H1 (cell line): ENCODE measurements around the gene COL4A2. TPM values are rescaled to one million over a fixed set of nuclear protein-coding genes. Genes with fewer than 3 reads are reported as not detected.

Experiments
- CTCF ChIA-PET: fragments of 300-600 bp; sonication (Branson Sonifier 250); formaldehyde crosslinking; loops from one replicate; lab custom pipeline; 2021; ENCODE audit not compliant: partially characterized antibody; lab: Charles Lee
- POLR2A ChIA-PET: fragments of 300-600 bp; sonication (Branson Sonifier 250); formaldehyde crosslinking; loops from one replicate; lab custom pipeline; 2021; ENCODE audit warnings: inconsistent platforms; ENCODE audit not compliant: partially characterized antibody; lab: Charles Lee
- DNase-seq, 2 experiments: peaks; one replicate each; pipeline versions ENCODE4 v3.0.0 to v3.0.0-alpha.2; 2010 to 2022; ENCODE audit warnings: low spot score in 2 of 2, low read depth in 1 of 2, mixed read lengths in 1 of 2
- FAIRE-seq: peaks from 2 replicates; lab custom pipeline; 2011; peaks lifted over from hg19 to GRCh38; lab: Jason Lieb, UNC
- H2AFZ ChIP-seq: 2 replicates; pipeline ENCODE4 v1.8.1; 2012; ENCODE audit warnings: low read length, inconsistent platforms
- H2AK5ac ChIP-seq: 2 replicates; pipeline ENCODE4 v1.6.1; 2013; ENCODE audit warnings: low read depth, low read length
- H2BK120ac ChIP-seq: replicated peaks from 2 replicates; pipeline ENCODE3; 2013; ENCODE audit warnings: low read depth, low read length, inconsistent platforms
- H2BK12ac ChIP-seq: 2 replicates; pipeline ENCODE4 v1.6.1; 2013; ENCODE audit warnings: low read depth, low read length
- H2BK15ac ChIP-seq: 2 replicates; pipeline ENCODE4 v1.6.1; 2013; ENCODE audit warnings: low read length
- H2BK20ac ChIP-seq: 2 replicates; pipeline ENCODE4 v1.6.1; 2013; ENCODE audit warnings: low read length
- H2BK5ac ChIP-seq: 2 replicates; pipeline ENCODE4 v1.6.1; 2013; ENCODE audit warnings: low read depth, low read length
- H3K14ac ChIP-seq: 2 replicates; pipeline ENCODE4 v1.6.1; 2013; ENCODE audit warnings: inconsistent platforms; ENCODE audit not compliant: insufficient read length
- H3K18ac ChIP-seq: 2 replicates; pipeline ENCODE4 v1.6.1; 2013; ENCODE audit warnings: low read length; ENCODE audit errors: extremely low read depth
- H3K23ac ChIP-seq: 2 replicates; pipeline ENCODE4 v1.6.1; 2013; ENCODE audit warnings: inconsistent platforms; ENCODE audit not compliant: insufficient read length
- H3K23me2 ChIP-seq: 2 replicates; pipeline ENCODE4 v1.6.1; 2013; ENCODE audit warnings: low read depth, low read length
- H3K27ac ChIP-seq: 2 replicates; pipeline ENCODE4 v1.6.1; 2011; ENCODE audit warnings: low read depth, low read length, inconsistent platforms
- H3K27me3 ChIP-seq, 4 experiments: replicated peaks in 1 of 4; 1 replicate in 1 of 4; 2 replicates in 3 of 4; pipeline versions ENCODE4 v1.6.1 to v1.8.1; 2011 to 2013; ENCODE audit warnings: low read length in 3 of 4, mild to moderate bottlenecking in 3 of 4, inconsistent platforms in 2 of 4, mixed read lengths in 2 of 4, moderate library complexity in 1 of 4; ENCODE audit not compliant: control insufficient read depth in 3 of 4, insufficient read depth in 3 of 4; ENCODE audit errors: extremely low read depth in 1 of 4
- H3K36me3 ChIP-seq, 4 experiments: 2 replicates each; pipeline versions ENCODE4 v1.6.1 to v1.8.1; 2011 to 2013; ENCODE audit warnings: mild to moderate bottlenecking in 4 of 4, low read length in 3 of 4, moderate library complexity in 2 of 4, control low read depth in 1 of 4, inconsistent platforms in 1 of 4; ENCODE audit not compliant: insufficient read depth in 4 of 4, control insufficient read depth in 2 of 4
- H3K4ac ChIP-seq: replicated peaks from 2 replicates; pipeline ENCODE3; 2013; ENCODE audit warnings: low read length, low read depth, mixed read lengths, inconsistent platforms; ENCODE audit not compliant: insufficient read length
- H3K4me1 ChIP-seq, 4 experiments: replicated peaks in 1 of 4; 1 replicate in 1 of 4; 2 replicates in 3 of 4; pipeline versions ENCODE4 v1.6.1 to v1.8.1; 2011 to 2013; ENCODE audit warnings: low read length in 3 of 4, inconsistent platforms in 2 of 4, mixed read lengths in 1 of 4; ENCODE audit not compliant: insufficient read depth in 4 of 4, control insufficient read depth in 3 of 4
- H3K4me2 ChIP-seq, 2 experiments: 2 replicates each; pipeline versions ENCODE4 v1.6.1 to v1.8.1; 2011 to 2013; ENCODE audit warnings: low read depth in 2 of 2, low read length in 2 of 2, control low read depth in 1 of 2, inconsistent platforms in 1 of 2, mild to moderate bottlenecking in 1 of 2; ENCODE audit not compliant: insufficient read depth in 1 of 2
- H3K4me3 ChIP-seq, 4 experiments: fragments of 200-600, 300-600 bp in 1 of 4; sonication (generic), shearing (Covaris generic), sonication (Bioruptor Twin) in 1 of 4; 2 replicates each; pipeline versions ENCODE4 v1.5.1 to v1.8.1; 2011 to 2016; ENCODE audit warnings: low read length in 4 of 4, low read depth in 3 of 4, control low read depth in 2 of 4, inconsistent platforms in 2 of 4, mild to moderate bottlenecking in 2 of 4, mixed read lengths in 1 of 4, moderate library complexity in 1 of 4; ENCODE audit not compliant: insufficient read depth in 2 of 4; ENCODE audit errors: extremely low read depth in 1 of 4
- H3K56ac ChIP-seq: replicated peaks from 2 replicates; pipeline ENCODE3; 2013; ENCODE audit warnings: low read depth, mild to moderate bottlenecking, mixed read lengths, low read length, inconsistent platforms; ENCODE audit not compliant: insufficient read length
- H3K79me1 ChIP-seq: 2 replicates; pipeline ENCODE4 v1.6.1; 2013; ENCODE audit warnings: low read depth, low read length, control low read depth
- H3K79me2 ChIP-seq, 2 experiments: 2 replicates each; pipeline versions ENCODE4 v1.6.1 to v1.8.1; 2012 to 2013; ENCODE audit warnings: low read length in 2 of 2, mild to moderate bottlenecking in 2 of 2, inconsistent platforms in 1 of 2; ENCODE audit not compliant: insufficient read depth in 2 of 2, control insufficient read depth in 1 of 2
- H3K9ac ChIP-seq, 4 experiments: replicated peaks in 1 of 4; 1 replicate in 1 of 4; 2 replicates in 3 of 4; pipeline versions ENCODE4 v1.6.1 to v1.8.1; 2011 to 2013; ENCODE audit warnings: low read depth in 3 of 4, low read length in 3 of 4, control low read depth in 2 of 4, mild to moderate bottlenecking in 2 of 4, moderate library complexity in 2 of 4, inconsistent platforms in 1 of 4; ENCODE audit errors: extremely low read depth in 1 of 4
- H3K9me3 ChIP-seq, 2 experiments: 2 replicates each; pipeline versions ENCODE4 v1.6.1 to v1.8.1; 2012 to 2013; ENCODE audit warnings: mild to moderate bottlenecking in 2 of 2, moderate library complexity in 2 of 2, control low read depth in 1 of 2, inconsistent platforms in 1 of 2, low read depth in 1 of 2, low read length in 1 of 2, mixed read lengths in 1 of 2; ENCODE audit not compliant: insufficient read depth in 2 of 2
- H4K20me1 ChIP-seq, 2 experiments: replicated peaks in 1 of 2; 2 replicates each; pipeline versions ENCODE3 to v1.8.1; 2011 to 2013; ENCODE audit warnings: inconsistent platforms in 2 of 2, low read length in 2 of 2, mild to moderate bottlenecking in 1 of 2; ENCODE audit not compliant: insufficient read depth in 2 of 2, control insufficient read depth in 1 of 2
- H4K5ac ChIP-seq: 2 replicates; pipeline ENCODE4 v1.6.1; 2013; ENCODE audit warnings: low read length, low read depth, mixed read lengths, inconsistent platforms; ENCODE audit not compliant: insufficient read length
- H4K8ac ChIP-seq: 2 replicates; pipeline ENCODE4 v1.8.0; 2013; ENCODE audit warnings: mild to moderate bottlenecking, moderate library complexity, low read length, inconsistent platforms; ENCODE audit not compliant: insufficient read depth; ENCODE audit errors: extremely low read depth
- H4K91ac ChIP-seq: replicated peaks from 2 replicates; pipeline ENCODE3; 2013; ENCODE audit warnings: low read length, mixed read lengths, inconsistent platforms; ENCODE audit not compliant: insufficient read length
- CHD1 ChIP-seq: IDR thresholded peaks from 2 replicates; pipeline ENCODE4 v1.6.1; 2012; ENCODE audit warnings: low read depth, low read length, improper control_type of control experiment
- RBBP5 ChIP-seq: IDR thresholded peaks from 2 replicates; pipeline ENCODE4 v1.7.1; 2012; ENCODE audit warnings: low read depth, mild to moderate bottlenecking, inconsistent platforms, low read length, moderate library complexity, borderline replicate concordance
- SIRT6 ChIP-seq: IDR thresholded peaks from one replicate; pipeline ENCODE4 v1.7.1; 2012; ENCODE audit warnings: low read length, inconsistent platforms
- WGBS, 2 experiments: shearing (Covaris generic) in 1 of 2; methylation state at CpG; one replicate each; pipeline versions ENCODE4 v1.1.6 to v1.1.7; 2013 to 2015; ENCODE audit warnings: low lambda C conversion rate in 2 of 2, mixed read lengths in 2 of 2, inconsistent platforms in 1 of 2, low coverage in 1 of 2, missing lambda C conversion rate in 1 of 2; ENCODE audit not compliant: insufficient replicate concordance in 2 of 2, insufficient coverage in 1 of 2, insufficient read length in 1 of 2; ENCODE audit errors: extremely low coverage in 1 of 2, missing lambda C conversion rate in 1 of 2; 5-methylcytosine and 5-hydroxymethylcytosine counted together
- polyA plus RNA-seq, 7 experiments: library from polyadenylated mRNA; depleted of rRNA in 3 of 7; stranded (reverse) in 5 of 7; unstranded in 2 of 7; fragments of >200 nt in 5 of 7; fragments of 200-250 nt in 2 of 7; gene quantifications; 1 replicate in 5 of 7; 2 replicates in 1 of 7; 4 replicates in 1 of 7; pipeline versions ENCODE4 v1.2.1 to v1.2.3, GENCODE V29; 2011 to 2013; ENCODE audit warnings: missing spikeins in 2 of 7, mixed read lengths in 2 of 7
- total RNA-seq: library from RNA; stranded (reverse); fragmentation: NEBNext Ultra II Directional; extraction: Animal tissue kit (Norgen Biotek cat#: 25700); gene quantifications from 2 replicates; pipeline ENCODE4 v1.2.1, GENCODE V29; 2021

Gene COL4A2
- total and polyA plus RNA-seq, 2 of the 8 experiments (the other 6 are each of a cell fraction or from before 2014, with no cell fraction given), result 80.4 to 87.3 TPM

DNA sequence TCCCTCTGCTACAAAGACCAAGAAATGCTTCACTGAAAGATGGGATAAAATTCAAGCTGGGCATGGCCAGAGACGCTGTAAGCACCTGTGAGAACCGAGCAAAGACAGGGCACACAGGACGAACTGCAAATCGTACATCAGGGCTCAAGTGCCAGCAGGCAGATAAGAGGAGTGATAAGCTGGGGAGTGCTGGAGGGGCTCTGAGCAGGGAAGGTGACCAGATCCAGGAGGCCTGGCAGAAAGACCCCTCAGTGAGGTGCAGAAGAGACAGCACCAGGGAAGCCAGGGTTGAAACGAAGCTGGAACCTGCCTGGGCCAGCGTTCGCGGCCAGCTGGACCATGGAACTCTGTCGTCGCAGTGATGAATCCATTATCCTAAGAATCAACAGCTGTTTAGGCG, 244.2 kb downstream of the COL4A2 start:
- Histone ChIP-seq H3K23ac (no peak overlapping the region), H2BK120ac (no peak overlapping the region), H4K20me1 (peaks cover 0 to 6% of the 10 kb centered on the region in 2 experiments), H3K14ac (no peak overlapping the region), H3K18ac (no peak overlapping the region), H2BK5ac (no peak overlapping the region), H3K4me2 (no peak overlapping the region), H3K27ac (no peak overlapping the region), H3K4ac (no peak overlapping the region), H3K56ac (no peak overlapping the region), H3K9me3 (no peaks in the 10 kb centered on the region), H3K23me2 (no peaks in the 10 kb centered on the region), H3K27me3 (no peaks in the 10 kb centered on the region), H3K4me1 (peaks cover 0 to 3% (median 1%) of the 10 kb centered on the region in 4 experiments; a peak in 1 of 7 replicates), H2AFZ (no peak overlapping the region), H2BK12ac (no peak overlapping the region), H4K91ac (no peak overlapping the region), H2BK15ac (no peak overlapping the region), H3K79me2 (peaks cover 7 to 62% of the 10 kb centered on the region in 2 experiments), H2AK5ac (no peak overlapping the region), H3K4me3 (no peak overlapping the region), H4K8ac (no peak overlapping the region), H2BK20ac (no peak overlapping the region), H4K5ac (no peak overlapping the region), H3K79me1 (peaks cover 34% of the 10 kb centered on the region), H3K9ac (no peak overlapping the region), H3K36me3 (no peaks in the 10 kb centered on the region)
- 94% methylated on average over 11 of the region's 11 CpGs; no CpG with 5 or more reads in 1 of the 2 experiments for WGBS, 2 experiments
- ChIA-PET POLR2A (interaction anchor here (0.6 to 1.6 kb wide), 2 partner anchors 163 to 292 kb away, joined by 3 to 4 read pairs; no protein-coding TSS in a partner anchor), CTCF (interaction anchor here (1.2 to 1.4 kb wide), 3 partner anchors 10 to 18 kb away, joined by 3 to 4 read pairs (median 3); no protein-coding TSS in a partner anchor)
- no peak for TF ChIP-seq SIRT6
- TF ChIP-seq CHD1, result no peak
- no peak for TF ChIP-seq RBBP5
- FAIRE-seq, result no peak
- no peak for DNase-seq
